Transverse colon (tissue), 4 donors: ENCODE results near the gene PRSS1. TPM values are rescaled to one million over a fixed set of nuclear protein-coding genes. Genes with fewer than 3 reads are reported as not detected.

ENCODE experiments used
- DNase-seq: peaks from one replicate; pipeline ENCODE4 v3.0.0-alpha.2; 2019
- H3K27ac ChIP-seq, 4 donors: fragments of 200-600 bp; sonication (generic); 2 replicates each; pipeline ENCODE4 v1.5.1; 2016 to 2018; ENCODE audit warnings: inconsistent platforms in 4 of 4
- H3K27me3 ChIP-seq: fragments of 200-600 bp; sonication (generic); 2 replicates; pipeline ENCODE4 v1.5.1; 2017; ENCODE audit warnings: inconsistent platforms
- H3K36me3 ChIP-seq, 4 donors: fragments of 200-600 bp; sonication (generic); 2 replicates each; pipeline ENCODE4 v1.5.1; 2017 to 2019; ENCODE audit warnings: inconsistent platforms in 4 of 4
- H3K4me1 ChIP-seq, 4 donors: fragments of 200-600 bp; sonication (generic); 2 replicates each; pipeline ENCODE4 v1.5.1; 2017 to 2020; ENCODE audit warnings: inconsistent platforms in 4 of 4
- H3K4me3 ChIP-seq, 4 donors: fragments of 200-600 bp; sonication (generic); 1 replicate in 1 of 4; 2 replicates in 3 of 4; pipeline versions ENCODE4 v1.5.1 to v1.6.1; 2017 to 2019; ENCODE audit warnings: inconsistent platforms in 4 of 4
- H3K9me3 ChIP-seq, 2 donors: fragments of 200-600 bp; sonication (generic); 2 replicates each; pipeline ENCODE4 v1.5.1; 2017 to 2019; ENCODE audit warnings: inconsistent platforms in 2 of 2
- CTCF ChIP-seq, 5 experiments: fragments of 200-600 bp in 3 of 5; fragments of 450-650 bp in 2 of 5; sonication (generic) in 3 of 5; IDR thresholded peaks; 1 replicate in 2 of 5; 2 replicates in 3 of 5; pipeline ENCODE4 v1.5.1; 2016 to 2017; ENCODE audit warnings: antibody characterized with exemption in 5 of 5, inconsistent platforms in 3 of 5, mild to moderate bottlenecking in 2 of 5, moderate library complexity in 1 of 5
- EP300 ChIP-seq: sonication (generic); formaldehyde crosslinking; IDR thresholded peaks from one replicate; pipeline ENCODE4 v1.6.1; 2017; ENCODE audit warnings: antibody characterized with exemption, low read depth
- POLR2A ChIP-seq: fragments of 450-650 bp; IDR thresholded peaks from one replicate; pipeline ENCODE4 v1.6.1; 2016; ENCODE audit warnings: antibody characterized with exemption, mild to moderate bottlenecking, moderate library complexity
- POLR2AphosphoS5 ChIP-seq, 3 donors: sonication (generic); formaldehyde crosslinking; IDR thresholded peaks; one replicate each; pipeline ENCODE4 v1.6.1; 2016; ENCODE audit warnings: antibody characterized with exemption in 3 of 3
- WGBS, 2 donors: methylation state at CpG; one replicate each; pipeline ENCODE4 v1.1.5; 2018; ENCODE audit warnings: low coverage in 1 of 2; 5-methylcytosine and 5-hydroxymethylcytosine counted together
- in situ Hi-C, 4 donors: fragments of 200-750 bp; cut with MboI; loops; one replicate each; pipeline versions ENCODE4 v1.15.0 to v1.15.1; 2017; ENCODE audit warnings: low sequenced_read_pairs in 3 of 4, low pct_ligation_motif_present in 1 of 4, low pct_unique_long_range_greater_than_20kb in 1 of 4
- intact Hi-C: fragments of 100-400 bp; cut with DNase I; formaldehyde crosslinking; loops from one replicate; pipeline ENCODE4 v1.15.1; 2023; ENCODE audit warnings: low total_unique reads
- total RNA-seq, 4 donors: library from RNA; depleted of rRNA; stranded (reverse); fragments of >200 nt; gene quantifications; one replicate each; pipeline ENCODE4 v1.1.0, GENCODE V29; 2016

Gene PRSS1
- total RNA-seq, 4 donors from 2014 or later: not detected

DNA sequence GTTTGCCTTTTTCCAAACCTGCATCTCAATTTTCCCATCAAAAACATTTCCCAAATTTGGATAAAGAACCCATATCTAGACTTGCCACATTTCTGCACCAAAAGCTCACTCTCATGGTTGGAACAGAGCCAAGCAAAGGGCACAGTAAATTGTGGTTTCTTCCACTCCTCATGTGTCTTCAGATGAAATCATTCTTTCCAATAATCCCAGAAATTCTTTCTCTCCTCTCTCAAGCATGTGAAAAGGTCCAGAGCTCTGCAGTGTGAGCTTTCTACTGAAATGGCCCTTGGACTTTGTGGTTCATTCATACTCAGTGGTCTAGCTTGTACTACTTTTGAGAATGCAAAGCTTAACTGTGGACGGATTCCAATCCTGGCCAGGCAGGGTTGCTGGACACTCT, 41.3 kb downstream of the PRSS1 start:
- H3K4me3 ChIP-seq: no peak overlapping the region
- H3K4me1 ChIP-seq: no peaks in the 10 kb centered on the region
- in situ Hi-C loops: loop anchor here in 1 of 4 donors (25.0 kb wide), 1 partner anchor 153 kb away; no protein-coding TSS in a partner anchor
- intact Hi-C loops: no loop called here
- H3K27me3 ChIP-seq: peaks cover 6% of the 10 kb centered on the region
- TF ChIP-seq POLR2AphosphoS5 (IDR thresholded peaks at IDR 0.05): no peak
- TF ChIP-seq POLR2A: no peak
- TF ChIP-seq CTCF (IDR thresholded peaks at IDR 0.05): no peak
- TF ChIP-seq EP300: no peak
- H3K9me3 ChIP-seq: no peaks in the 10 kb centered on the region
- 81% methylated on average over 1 of the region's 1 CpG; no CpG with 5 or more reads in 1 of the 2 donors for WGBS, 2 donors
- H3K36me3 ChIP-seq: no peaks in the 10 kb centered on the region
- no peak overlapping the region for H3K27ac ChIP-seq
- DNase-seq: no peak

DNA sequence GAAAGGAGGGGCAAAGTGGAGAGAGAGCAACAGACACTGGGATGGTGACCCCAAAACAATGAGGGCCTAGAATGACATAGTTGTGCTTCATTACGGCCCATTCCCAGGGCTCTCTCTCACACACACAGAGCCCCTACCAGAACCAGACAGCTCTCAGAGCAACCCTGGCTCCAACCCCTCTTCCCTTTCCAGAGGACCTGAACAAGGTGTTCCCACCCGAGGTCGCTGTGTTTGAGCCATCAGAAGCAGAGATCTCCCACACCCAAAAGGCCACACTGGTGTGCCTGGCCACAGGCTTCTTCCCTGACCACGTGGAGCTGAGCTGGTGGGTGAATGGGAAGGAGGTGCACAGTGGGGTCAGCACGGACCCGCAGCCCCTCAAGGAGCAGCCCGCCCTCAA, 42.2 kb downstream of the PRSS1 start:
- WGBS, 2 donors: 85% methylated on average over 3 of the region's 7 CpGs; no CpG with 5 or more reads in 1 of the 2 donors
- TF ChIP-seq EP300: no peak
- no peak for TF ChIP-seq POLR2A
- TF ChIP-seq POLR2AphosphoS5 (IDR thresholded peaks at IDR 0.05): no peak
- no peak for TF ChIP-seq CTCF (IDR thresholded peaks at IDR 0.05)
- intact Hi-C loops: no loop called here
- no peak for DNase-seq
- peaks cover 16% of the 10 kb centered on the region for H3K27me3 ChIP-seq
- H3K9me3 ChIP-seq: no peaks in the 10 kb centered on the region
- peaks cover 0 to 2% (median under 1%) of the 10 kb centered on the region in 4 donors for H3K4me1 ChIP-seq
- in situ Hi-C loops: loop anchor here in 1 of 4 donors (25.0 kb wide), 1 partner anchor 154 kb away; no protein-coding TSS in a partner anchor
- H3K27ac ChIP-seq: no peak overlapping the region
- no peak overlapping the region for H3K4me3 ChIP-seq
- H3K36me3 ChIP-seq: no peaks in the 10 kb centered on the region

GRCh38 chr7:142792129-142792528, 42.9 kb downstream of the PRSS1 start:
- Histone ChIP-seq H3K36me3 (no peaks in the 10 kb centered on the region), H3K27ac (no peak overlapping the region), H3K9me3 (no peaks in the 10 kb centered on the region), H3K27me3 (peaks cover 22% of the 10 kb centered on the region), H3K4me1 (peaks cover 0 to 9% (median 4%) of the 10 kb centered on the region in 4 donors), H3K4me3 (no peak overlapping the region)
- no peak for TF ChIP-seq CTCF (IDR thresholded peaks at IDR 0.05)
- no peak for TF ChIP-seq POLR2A
- no peak for TF ChIP-seq EP300
- no peak for TF ChIP-seq POLR2AphosphoS5 (IDR thresholded peaks at IDR 0.05)
- in situ Hi-C loops: loop anchor here in 1 of 4 donors (25.0 kb wide), 1 partner anchor 155 kb away; no protein-coding TSS in a partner anchor
- no peak for DNase-seq
- 100% methylated on average over 1 of the region's 1 CpG; no CpG with 5 or more reads in 1 of the 2 donors for WGBS, 2 donors
- intact Hi-C loops: no loop called here

- intact Hi-C loops (no loop called here), in situ Hi-C loops (loop anchor here in 1 of 4 donors (25.0 kb wide), 1 partner anchor 155 kb away; no protein-coding TSS in a partner anchor)
- no peak for TF ChIP-seq EP300
- no peak for TF ChIP-seq POLR2A
- TF ChIP-seq CTCF (IDR thresholded peaks at IDR 0.05): no peak
- TF ChIP-seq POLR2AphosphoS5 (IDR thresholded peaks at IDR 0.05): no peak
Measured at GRCh38 chr7:142792593-142792992, 43.3 kb downstream of the PRSS1 start.

More at GRCh38 chr7:142792593-142792992, 43.3 kb downstream of the PRSS1 start:
- DNase-seq: no peak
- H3K4me3 ChIP-seq: no peak overlapping the region
- H3K27ac ChIP-seq: no peak overlapping the region
- peaks cover 26% of the 10 kb centered on the region for H3K27me3 ChIP-seq
- 75% methylated on average over 2 of the region's 2 CpGs; no CpG with 5 or more reads in 1 of the 2 donors for WGBS, 2 donors
- H3K36me3 ChIP-seq: no peaks in the 10 kb centered on the region
- H3K4me1 ChIP-seq: peaks cover 0 to 13% (median 7%) of the 10 kb centered on the region in 4 donors
- H3K9me3 ChIP-seq: no peaks in the 10 kb centered on the region
